ENCODE results near the gene FGF9.

The FGF9 gene

GRCh38 chr13:21736926-21737325, 66.1 kb downstream of the FGF9 start:
- no peak for TF ChIP-seq YY1 (IDR thresholded peaks at IDR 0.05; ENCODE audit: low read depth)
- no peak for TF ChIP-seq EP300 (IDR thresholded peaks at IDR 0.05; ENCODE audit: borderline replicate concordance)
- no peak for TF ChIP-seq FOXM1 (IDR thresholded peaks at IDR 0.05; ENCODE audit: borderline replicate concordance, low read depth)
- TF ChIP-seq CEBPB (IDR thresholded peaks at IDR 0.05), result no peak
- TF ChIP-seq CREB1 (IDR thresholded peaks at IDR 0.05; ENCODE audit: low read depth), result no peak
- TF ChIP-seq ZBTB7A (IDR thresholded peaks at IDR 0.05; ENCODE audit: low read depth), result no peak
- no peak for TF ChIP-seq MAX (IDR thresholded peaks at IDR 0.05)
- TF ChIP-seq NFIC (IDR thresholded peaks at IDR 0.05), result no peak
- no peak for TF ChIP-seq EGR1 (IDR thresholded peaks at IDR 0.05)
- TF ChIP-seq REST (IDR thresholded peaks at IDR 0.05; ENCODE audit: low read depth), result no peak
- TF ChIP-seq USF1 (IDR thresholded peaks at IDR 0.05), result no peak
- no peak for TF ChIP-seq TAF1 (IDR thresholded peaks at IDR 0.05; ENCODE audit: low read depth)
- TF ChIP-seq RAD21 (IDR thresholded peaks at IDR 0.05; ENCODE audit: low read depth), result no peak

- TF ChIP-seq YY1 (IDR thresholded peaks at IDR 0.05; ENCODE audit: low read depth), result no peak
- no peak for TF ChIP-seq REST (IDR thresholded peaks at IDR 0.05; ENCODE audit: low read depth)
- no peak for TF ChIP-seq MAX (IDR thresholded peaks at IDR 0.05)
- TF ChIP-seq TCF12 (IDR thresholded peaks at IDR 0.05; ENCODE audit: low read depth), result no peak
- no peak for TF ChIP-seq CEBPB (IDR thresholded peaks at IDR 0.05)
- TF ChIP-seq USF1 (IDR thresholded peaks at IDR 0.05), result no peak
- TF ChIP-seq RAD21 (IDR thresholded peaks at IDR 0.05; ENCODE audit: low read depth), result no peak
- no peak for TF ChIP-seq EGR1 (IDR thresholded peaks at IDR 0.05)
- no peak for TF ChIP-seq CREB1 (IDR thresholded peaks at IDR 0.05; ENCODE audit: low read depth)
- TF ChIP-seq EP300 (IDR thresholded peaks at IDR 0.05; ENCODE audit: borderline replicate concordance), result no peak
- TF ChIP-seq TEAD4 (IDR thresholded peaks at IDR 0.05), result no peak
- TF ChIP-seq FOXM1 (IDR thresholded peaks at IDR 0.05; ENCODE audit: borderline replicate concordance, low read depth), result no peak
- no peak for TF ChIP-seq TAF1 (IDR thresholded peaks at IDR 0.05; ENCODE audit: low read depth)
- no peak for TF ChIP-seq NFIC (IDR thresholded peaks at IDR 0.05)
- no peak for TF ChIP-seq ZBTB7A (IDR thresholded peaks at IDR 0.05; ENCODE audit: low read depth)
Observed at GRCh38 chr13:21738630-21739029, 67.8 kb downstream of the FGF9 start.

- TF ChIP-seq TAF1 (IDR thresholded peaks at IDR 0.05; ENCODE audit: low read depth) (no peak), EP300 (IDR thresholded peaks at IDR 0.05; ENCODE audit: borderline replicate concordance) (no peak), TCF12 (IDR thresholded peaks at IDR 0.05; ENCODE audit: low read depth) (no peak), EGR1 (IDR thresholded peaks at IDR 0.05) (no peak), ZBTB7A (IDR thresholded peaks at IDR 0.05; ENCODE audit: low read depth) (no peak), CREB1 (IDR thresholded peaks at IDR 0.05; ENCODE audit: low read depth) (no peak), MAX (IDR thresholded peaks at IDR 0.05) (no peak), RAD21 (IDR thresholded peaks at IDR 0.05; ENCODE audit: low read depth) (no peak), TEAD4 (IDR thresholded peaks at IDR 0.05) (no peak), NFIC (IDR thresholded peaks at IDR 0.05) (no peak), USF1 (IDR thresholded peaks at IDR 0.05) (no peak), REST (IDR thresholded peaks at IDR 0.05; ENCODE audit: low read depth) (no peak), YY1 (IDR thresholded peaks at IDR 0.05; ENCODE audit: low read depth) (no peak), FOXM1 (IDR thresholded peaks at IDR 0.05; ENCODE audit: borderline replicate concordance, low read depth) (no peak), CEBPB (IDR thresholded peaks at IDR 0.05) (no peak)
Observed at GRCh38 chr13:21739771-21740170, 68.9 kb downstream of the FGF9 start.
